Gastrocnemius medialis (tissue), 4 donors: ENCODE data around the gene UBE2G2. TPM values are rescaled to one million over a fixed set of nuclear protein-coding genes. Genes with fewer than 3 reads are reported as not detected.

ENCODE experiments used
- ATAC-seq, 2 donors: fragments of 150-250 bp; one replicate each; pipeline ENCODE4 v1.9.1; 2016
- DNase-seq, 2 donors: peaks; one replicate each; pipeline ENCODE4 v3.0.0-alpha.2; 2019
- H3K27ac ChIP-seq, 4 donors: fragments of 200-600 bp; sonication (generic); 1 replicate in 1 of 4; 2 replicates in 3 of 4; pipeline ENCODE4 v1.5.1; 2016 to 2018; ENCODE audit warnings: mild to moderate bottlenecking in 2 of 4, moderate library complexity in 1 of 4
- H3K27me3 ChIP-seq, 3 donors: fragments of 200-600 bp; sonication (generic) in 2 of 3; 1 replicate in 1 of 3; 2 replicates in 2 of 3; pipeline versions ENCODE4 v1.5.1 to v1.6.0; 2016 to 2019; ENCODE audit warnings: mild to moderate bottlenecking in 1 of 3, moderate library complexity in 1 of 3
- H3K36me3 ChIP-seq, 2 donors: fragments of 200-600 bp; sonication (generic) in 1 of 2; one replicate each; pipeline ENCODE4 v1.5.1; 2017 to 2018
- H3K4me1 ChIP-seq, 2 donors: fragments of 200-600 bp; sonication (generic) in 1 of 2; one replicate each; pipeline ENCODE4 v1.5.1; 2016 to 2017; ENCODE audit warnings: mild to moderate bottlenecking in 2 of 2
- H3K4me3 ChIP-seq, 4 donors: fragments of 200-600 bp; sonication (generic) in 3 of 4; 1 replicate in 1 of 4; 2 replicates in 3 of 4; pipeline ENCODE4 v1.5.1; 2016 to 2019; ENCODE audit warnings: mild to moderate bottlenecking in 2 of 4
- H3K9me3 ChIP-seq, 3 donors: fragments of 200-600 bp; sonication (generic) in 2 of 3; 1 replicate in 1 of 3; 2 replicates in 2 of 3; pipeline ENCODE4 v1.5.1; 2016 to 2019
- POLR2A ChIP-seq, 2 donors: fragments of 450-650 bp; IDR thresholded peaks; one replicate each; pipeline ENCODE4 v1.6.1; 2017; ENCODE audit warnings: antibody characterized with exemption in 2 of 2, mild to moderate bottlenecking in 2 of 2, moderate library complexity in 2 of 2
- in situ Hi-C, 4 donors: fragments of 200-750 bp; cut with MboI; loops; one replicate each; pipeline versions ENCODE4 v1.15.0 to v1.8.0; 2017; ENCODE audit warnings: low sequenced_read_pairs in 4 of 4
- intact Hi-C: fragments of 100-400 bp; cut with DNase I; formaldehyde crosslinking; loops from one replicate; pipeline ENCODE4 v1.15.1; 2023; ENCODE audit warnings: low total_unique reads
- total RNA-seq, 4 donors: library from RNA; depleted of rRNA; stranded (reverse); fragments of >200 nt; gene quantifications; one replicate each; pipeline versions ENCODE4 v1.1.0 to v1.2.3, GENCODE V29; 2016
- TF ChIP-seq, protein P1 (sequence below), 5 experiments: fragments of 450-650 bp in 3 of 5; fragments of 200-600 bp in 2 of 5; sonication (generic) in 2 of 5; IDR thresholded peaks in 4 of 5; conservative IDR thresholded peaks in 1 of 5; 1 replicate in 4 of 5; 2 replicates in 1 of 5; pipeline ENCODE4 v1.5.1; 2016 to 2019; ENCODE audit warnings: antibody characterized with exemption in 5 of 5, mild to moderate bottlenecking in 3 of 5, moderate library complexity in 3 of 5

The UBE2G2 gene
- total RNA-seq, 4 donors from 2014 or later, result 64.2 to 83.8 (median 73.3) TPM

DNA sequence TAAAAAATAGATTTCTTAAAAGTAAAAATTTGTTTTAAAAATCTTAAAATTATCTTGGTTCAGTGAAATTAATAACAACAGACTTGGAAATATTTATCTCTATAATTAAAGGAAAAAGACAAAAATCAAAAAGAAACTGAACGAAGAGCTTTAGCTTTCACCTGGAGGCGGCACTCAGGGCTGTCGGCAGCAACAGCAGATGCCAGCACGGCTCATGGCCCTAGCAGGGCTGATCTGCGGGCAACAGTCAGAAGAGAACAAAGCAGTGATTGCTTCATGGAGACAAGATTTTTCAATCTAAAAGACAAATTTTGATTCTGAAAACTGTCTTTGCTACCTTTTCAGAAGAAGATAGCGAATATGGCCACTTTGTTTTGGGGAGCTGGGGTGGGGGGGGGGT lies 22.6 kb downstream of the UBE2G2 start:
- no peak for ATAC-seq
- in situ Hi-C loops, result loop anchor here in 2 of 4 donors (25.0 kb wide), 2 partner anchors 267 to 442 kb away; partner anchors contain the start of gene CFAP410 (in 1 of the 2)
- Histone ChIP-seq H3K27me3 (no peaks in the 10 kb centered on the region), H3K4me1 (peaks cover 13 to 18% of the 10 kb centered on the region in 2 donors), H3K9me3 (no peaks in the 10 kb centered on the region), H3K4me3 (no peak overlapping the region), H3K27ac (no peak overlapping the region), H3K36me3 (peaks cover 0 to 32% of the 10 kb centered on the region in 2 donors)
- no peak for DNase-seq
- TF ChIP-seq POLR2A (IDR thresholded peaks at IDR 0.05), result no peak
- TF ChIP-seq, protein P1, sequence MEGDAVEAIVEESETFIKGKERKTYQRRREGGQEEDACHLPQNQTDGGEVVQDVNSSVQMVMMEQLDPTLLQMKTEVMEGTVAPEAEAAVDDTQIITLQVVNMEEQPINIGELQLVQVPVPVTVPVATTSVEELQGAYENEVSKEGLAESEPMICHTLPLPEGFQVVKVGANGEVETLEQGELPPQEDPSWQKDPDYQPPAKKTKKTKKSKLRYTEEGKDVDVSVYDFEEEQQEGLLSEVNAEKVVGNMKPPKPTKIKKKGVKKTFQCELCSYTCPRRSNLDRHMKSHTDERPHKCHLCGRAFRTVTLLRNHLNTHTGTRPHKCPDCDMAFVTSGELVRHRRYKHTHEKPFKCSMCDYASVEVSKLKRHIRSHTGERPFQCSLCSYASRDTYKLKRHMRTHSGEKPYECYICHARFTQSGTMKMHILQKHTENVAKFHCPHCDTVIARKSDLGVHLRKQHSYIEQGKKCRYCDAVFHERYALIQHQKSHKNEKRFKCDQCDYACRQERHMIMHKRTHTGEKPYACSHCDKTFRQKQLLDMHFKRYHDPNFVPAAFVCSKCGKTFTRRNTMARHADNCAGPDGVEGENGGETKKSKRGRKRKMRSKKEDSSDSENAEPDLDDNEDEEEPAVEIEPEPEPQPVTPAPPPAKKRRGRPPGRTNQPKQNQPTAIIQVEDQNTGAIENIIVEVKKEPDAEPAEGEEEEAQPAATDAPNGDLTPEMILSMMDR (IDR thresholded peaks at IDR 0.05 in 4 of 5, conservative IDR thresholded peaks at IDR 0.05 in 1 of 5), result no peak
- intact Hi-C loops, result no loop called here

DNA sequence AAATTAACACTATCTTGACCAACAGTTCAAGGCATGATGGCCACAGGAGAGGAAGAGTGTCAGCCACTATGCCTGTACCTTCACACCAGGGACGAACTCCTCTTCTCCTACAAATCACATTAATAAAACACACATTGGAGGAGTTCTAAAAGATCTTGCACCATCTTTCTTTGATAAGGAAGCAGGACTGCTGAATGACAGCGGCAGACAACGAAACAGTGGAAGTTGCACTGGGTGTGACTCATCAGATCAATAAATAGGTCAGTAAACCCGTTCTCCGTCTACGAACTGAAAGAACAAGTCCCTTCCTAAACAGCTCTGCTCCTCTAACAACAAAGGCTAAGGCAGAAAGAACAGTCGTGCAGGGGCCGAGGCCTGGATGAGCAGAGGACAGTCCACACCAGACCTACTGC lies 23.1 kb downstream of the UBE2G2 start:
- Histone ChIP-seq H3K36me3 (peaks cover 0 to 35% of the 10 kb centered on the region in 2 donors), H3K4me1 (peaks cover 13 to 18% of the 10 kb centered on the region in 2 donors), H3K27me3 (no peaks in the 10 kb centered on the region), H3K4me3 (no peak overlapping the region), H3K27ac (no peak overlapping the region), H3K9me3 (no peaks in the 10 kb centered on the region)
- TF ChIP-seq, protein P1 (IDR thresholded peaks at IDR 0.05 in 4 of 5, conservative IDR thresholded peaks at IDR 0.05 in 1 of 5), result no peak
- no peak for TF ChIP-seq POLR2A (IDR thresholded peaks at IDR 0.05)
- intact Hi-C loops (no loop called here), in situ Hi-C loops (loop anchor here in 2 of 4 donors (25.0 kb wide), 2 partner anchors 266 to 441 kb away; partner anchors contain the start of gene CFAP410 (in 1 of the 2))
- DNase-seq (no peak), ATAC-seq (no peak)

DNA sequence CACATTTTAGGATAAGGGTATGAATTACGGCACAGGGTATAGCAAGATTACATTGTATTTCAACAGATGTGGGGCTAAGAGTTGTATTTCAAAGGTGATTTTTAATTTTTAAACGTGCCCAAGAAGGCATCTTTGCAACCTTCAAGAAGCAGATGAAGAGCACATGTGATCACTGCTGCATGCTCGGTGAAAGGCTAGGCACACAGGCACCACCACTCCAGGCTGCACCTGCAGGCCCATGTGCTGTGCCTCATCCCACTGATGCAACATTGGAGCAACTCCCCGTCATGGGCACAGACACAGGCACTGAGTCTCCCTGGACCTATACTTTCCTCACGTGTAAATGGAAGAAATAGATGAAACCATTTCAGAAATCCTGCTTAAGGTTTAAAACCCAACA lies 23.5 kb downstream of the UBE2G2 start:
- no peaks in the 10 kb centered on the region for H3K9me3 ChIP-seq
- TF ChIP-seq, protein P1 (IDR thresholded peaks at IDR 0.05 in 4 of 5, conservative IDR thresholded peaks at IDR 0.05 in 1 of 5), result no peak
- TF ChIP-seq POLR2A (IDR thresholded peaks at IDR 0.05), result no peak
- no peak overlapping the region for H3K4me3 ChIP-seq
- no peaks in the 10 kb centered on the region for H3K27me3 ChIP-seq
- H3K4me1 ChIP-seq, result peaks cover 13 to 18% of the 10 kb centered on the region in 2 donors
- DNase-seq (no peak), ATAC-seq (no peak)
- H3K27ac ChIP-seq, result no peak overlapping the region
- intact Hi-C loops (no loop called here), in situ Hi-C loops (loop anchor here in 2 of 4 donors (25.0 kb wide), 2 partner anchors 266 to 441 kb away; partner anchors contain the start of gene CFAP410 (in 1 of the 2))
- peaks cover 0 to 39% of the 10 kb centered on the region in 2 donors for H3K36me3 ChIP-seq

DNA sequence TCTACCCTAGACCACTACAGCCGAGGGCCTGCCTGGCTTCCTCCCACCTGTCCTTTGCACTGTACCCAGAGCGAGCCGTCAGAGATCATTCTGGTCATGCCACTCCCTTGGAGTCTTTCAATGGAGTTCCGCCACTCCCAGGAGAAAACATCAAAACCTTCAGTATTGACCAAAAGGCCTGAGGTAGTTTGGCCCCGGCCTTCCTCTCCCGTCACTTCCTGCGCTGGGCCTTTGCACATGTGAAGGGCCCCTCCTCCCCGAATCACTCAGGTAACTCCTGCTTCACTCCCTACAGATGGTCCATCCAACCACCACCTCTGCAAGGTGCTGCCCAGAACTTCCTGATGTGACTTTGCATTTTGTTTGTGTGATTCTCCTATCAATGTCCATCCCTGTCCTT lies 26.6 kb downstream of the UBE2G2 start:
- intact Hi-C loops, result no loop called here
- Histone ChIP-seq H3K4me3 (no peak overlapping the region), H3K9me3 (no peaks in the 10 kb centered on the region), H3K27me3 (no peaks in the 10 kb centered on the region), H3K4me1 (peaks cover 5 to 7% of the 10 kb centered on the region in 2 donors), H3K36me3 (peaks cover 0 to 64% of the 10 kb centered on the region in 2 donors), H3K27ac (no peak overlapping the region)
- in situ Hi-C loops, result loop anchor here in 2 of 4 donors (25.0 kb wide), 2 partner anchors 263 to 438 kb away; partner anchors contain the start of gene CFAP410 (in 1 of the 2)
- ATAC-seq (no peak), DNase-seq (no peak)
- TF ChIP-seq, protein P1 (IDR thresholded peaks at IDR 0.05 in 4 of 5, conservative IDR thresholded peaks at IDR 0.05 in 1 of 5), result no peak
- no peak for TF ChIP-seq POLR2A (IDR thresholded peaks at IDR 0.05)
